HG02588 (cell line): ENCODE measurements around the gene NUP42.
"Not testable (repeated sequence)": the region's sequence is repeated elsewhere in the genome, so short reads cannot be mapped to it uniquely, and the experiment has no call there.

ENCODE experiments used
- ATAC-seq: cut with Tn5 transposase; IDR thresholded peaks from one replicate; pipeline ENCODE4 v1.9.1; 2021; ENCODE audit warnings: mild to moderate bottlenecking, moderate library complexity; ENCODE audit not compliant: unreplicated experiment

Gene NUP42

DNA sequence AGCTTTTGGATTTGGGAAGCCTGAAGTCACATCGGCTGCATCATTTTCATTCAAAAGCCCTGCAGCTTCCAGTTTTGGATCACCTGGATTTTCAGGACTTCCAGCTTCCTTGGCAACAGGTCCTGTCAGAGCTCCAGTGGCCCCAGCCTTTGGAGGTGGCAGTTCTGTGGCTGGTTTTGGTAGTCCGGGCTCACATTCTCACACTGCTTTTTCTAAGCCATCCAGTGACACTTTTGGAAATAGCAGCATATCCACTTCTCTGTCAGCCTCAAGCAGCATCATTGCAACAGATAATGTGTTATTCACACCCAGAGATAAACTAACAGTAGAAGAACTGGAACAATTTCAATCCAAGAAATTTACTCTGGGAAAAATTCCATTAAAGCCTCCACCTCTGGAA lies 18.5 kb downstream of the NUP42 start:
- no peak for ATAC-seq

DNA sequence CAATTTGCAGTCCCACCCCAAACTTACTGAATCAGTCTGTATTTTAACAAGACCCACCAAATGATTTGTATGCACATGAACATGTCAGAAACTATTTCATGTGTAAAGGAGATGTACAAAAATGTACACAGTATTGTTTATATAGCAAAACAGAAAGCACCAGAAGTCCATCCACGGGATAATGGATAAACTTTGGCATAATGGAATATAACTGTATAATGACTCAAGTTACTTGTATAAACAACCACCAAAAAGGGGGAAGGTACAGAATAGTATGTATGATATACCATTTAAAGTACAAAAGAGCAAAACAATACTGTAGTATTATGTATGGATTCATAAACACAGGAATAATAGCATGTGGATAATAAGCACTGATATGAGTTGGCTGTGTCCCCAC lies 22.4 kb downstream of the NUP42 start:
- no peak for ATAC-seq

DNA sequence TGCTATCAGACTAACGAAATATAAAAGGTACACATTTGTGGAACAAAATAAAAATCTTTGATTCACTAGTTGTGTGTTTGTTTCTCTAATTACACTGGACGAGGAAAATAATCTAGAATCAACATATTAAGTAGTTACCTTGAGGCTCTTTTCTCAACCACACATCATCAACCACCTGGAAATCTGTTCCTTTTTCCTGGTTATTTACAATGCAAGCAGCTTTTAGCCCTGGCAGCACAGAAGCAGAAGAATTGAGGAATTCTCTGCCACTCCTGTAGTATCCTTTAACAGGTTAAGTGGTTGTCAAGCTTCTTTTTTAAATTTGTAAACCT lies 23.7 kb downstream of the NUP42 start:
- no peak for ATAC-seq

DNA sequence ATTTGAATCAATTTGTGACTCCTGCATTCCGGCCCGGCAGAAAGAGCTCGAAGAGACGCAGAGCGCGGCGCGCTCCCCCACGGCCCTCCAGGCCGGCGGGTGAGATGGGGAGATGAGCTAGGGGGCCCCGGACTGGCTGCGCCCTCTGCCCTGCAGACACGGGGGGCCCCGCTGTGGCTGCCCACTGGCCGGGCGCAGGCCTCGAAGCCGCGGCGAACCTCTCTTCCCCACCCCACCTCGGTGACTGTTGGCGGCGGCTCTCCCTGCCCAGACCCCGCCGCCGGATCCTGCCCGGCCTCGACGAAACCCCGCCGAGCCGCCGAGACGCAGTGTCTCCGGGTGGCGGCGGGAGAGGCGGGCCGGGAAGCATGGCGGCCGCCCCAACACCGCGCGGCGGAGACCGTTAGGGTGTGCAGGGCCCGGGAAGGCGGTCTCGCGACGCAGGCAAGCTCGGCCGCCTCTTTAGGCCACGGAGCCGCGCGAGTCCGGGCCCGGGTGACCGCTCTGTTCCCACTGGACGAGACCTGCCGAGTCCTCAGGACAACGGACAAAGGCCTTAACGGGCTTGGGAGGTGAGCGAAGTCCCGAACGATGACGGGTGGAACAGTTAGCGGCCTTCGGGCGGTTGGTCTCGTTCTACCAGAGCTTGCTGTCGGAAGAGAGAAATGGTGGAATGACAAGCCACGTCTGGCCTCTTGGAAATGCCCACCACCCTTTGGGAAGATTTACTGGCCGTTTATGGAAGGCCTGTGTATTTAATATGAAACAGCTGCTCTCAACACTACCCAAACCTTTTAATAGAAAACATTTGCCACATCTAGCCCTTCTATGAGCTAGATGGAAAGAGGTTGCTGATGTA lies 24.3 kb downstream of the NUP42 start:
- ATAC-seq, result no peak

DNA sequence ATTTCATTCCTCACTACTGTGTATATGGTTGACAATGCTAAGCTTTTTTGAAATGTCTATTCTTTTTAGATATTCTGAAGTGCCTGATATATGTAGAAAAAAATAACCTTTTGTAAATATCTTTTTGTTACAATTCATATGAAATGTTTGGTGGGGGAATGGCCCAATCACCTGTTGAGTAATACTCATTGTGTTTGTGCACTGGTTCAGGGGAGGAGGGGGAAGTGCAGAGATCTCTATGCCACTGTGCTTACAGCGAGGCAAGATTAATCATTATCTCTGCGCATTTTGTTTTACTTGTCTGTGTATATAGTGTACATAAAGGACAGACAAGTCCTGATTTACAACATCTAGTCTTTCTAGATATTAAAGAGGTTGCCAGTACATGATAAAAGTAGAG lies 25.2 kb downstream of the NUP42 start:
- no peak for ATAC-seq

DNA sequence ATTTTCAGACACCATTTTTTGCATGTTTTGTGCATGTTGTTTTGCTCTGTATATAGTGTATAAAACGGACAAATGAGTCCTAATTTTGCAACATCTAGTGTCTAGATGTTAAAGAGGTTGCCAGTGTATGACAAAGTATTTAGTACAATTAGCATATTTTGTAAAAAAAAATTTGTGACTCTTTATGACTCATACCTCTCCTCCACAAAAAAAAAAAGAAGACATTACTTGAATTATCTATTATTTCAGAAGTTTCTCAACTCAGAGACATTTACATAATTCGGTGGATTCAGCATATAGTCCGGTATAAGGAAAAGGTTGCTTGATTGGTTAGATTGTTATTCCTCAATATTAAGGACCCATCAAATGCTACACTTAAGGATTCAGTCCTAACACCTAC lies 26.0 kb downstream of the NUP42 start:
- no peak for ATAC-seq

DNA sequence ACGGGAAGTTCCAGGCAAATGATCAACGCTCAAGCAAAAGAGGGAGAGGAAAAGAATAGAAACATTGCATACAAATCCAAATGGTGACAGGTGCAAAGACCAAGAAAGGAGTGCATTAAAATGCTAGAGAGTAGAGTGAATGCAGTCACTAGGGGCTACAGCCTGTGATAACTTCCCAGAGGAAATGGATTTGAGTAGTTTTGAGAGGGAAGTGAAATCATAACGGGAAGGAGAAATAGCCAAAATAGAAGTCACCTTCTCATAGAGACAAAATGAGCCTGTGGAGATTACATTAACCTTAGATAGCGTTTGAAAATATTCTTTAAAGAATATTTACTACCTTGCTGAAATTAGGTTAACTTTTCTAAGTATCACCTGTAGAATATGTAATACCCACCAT lies 26.5 kb downstream of the NUP42 start:
- no peak for ATAC-seq

DNA sequence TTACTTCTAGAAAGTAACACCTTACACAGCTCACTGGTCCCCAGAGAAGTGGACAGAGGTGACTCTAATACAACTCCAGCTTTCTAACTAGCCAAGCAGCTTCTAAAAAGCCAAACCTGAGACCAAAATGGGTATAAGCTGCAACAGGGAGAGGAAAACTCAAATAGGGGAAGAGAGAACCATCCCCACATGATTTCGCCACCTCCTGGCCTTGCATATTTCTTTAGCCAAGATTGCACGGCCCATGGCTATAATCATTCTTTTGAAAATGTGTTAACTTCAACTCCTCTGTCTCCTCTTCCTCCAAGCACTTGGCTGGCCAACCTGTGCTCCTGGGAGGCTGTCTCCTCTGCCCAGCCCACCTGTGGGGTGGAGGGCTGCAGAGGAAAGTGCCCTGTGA lies 28.7 kb downstream of the NUP42 start:
- no peak for ATAC-seq

DNA sequence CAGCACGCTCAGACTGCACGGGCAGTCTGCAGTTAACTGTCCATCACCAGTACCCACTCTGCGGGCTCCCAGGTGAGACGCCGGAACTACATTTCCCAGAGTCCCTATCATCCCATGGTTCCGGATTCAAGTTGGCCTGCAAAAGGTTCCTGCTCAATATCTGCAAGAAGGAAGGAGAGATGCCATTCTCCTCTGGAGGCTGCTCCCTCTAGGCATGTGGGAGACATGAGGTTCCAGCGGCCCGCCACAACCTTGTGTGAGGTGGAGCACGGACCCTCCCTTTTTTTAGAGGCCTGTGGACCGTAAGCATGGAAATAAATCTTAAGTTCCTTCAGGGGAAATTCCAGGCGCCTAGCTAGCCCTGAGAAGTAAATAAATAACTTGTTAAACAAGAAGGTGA lies 29.7 kb downstream of the NUP42 start:
- no peak for ATAC-seq

DNA sequence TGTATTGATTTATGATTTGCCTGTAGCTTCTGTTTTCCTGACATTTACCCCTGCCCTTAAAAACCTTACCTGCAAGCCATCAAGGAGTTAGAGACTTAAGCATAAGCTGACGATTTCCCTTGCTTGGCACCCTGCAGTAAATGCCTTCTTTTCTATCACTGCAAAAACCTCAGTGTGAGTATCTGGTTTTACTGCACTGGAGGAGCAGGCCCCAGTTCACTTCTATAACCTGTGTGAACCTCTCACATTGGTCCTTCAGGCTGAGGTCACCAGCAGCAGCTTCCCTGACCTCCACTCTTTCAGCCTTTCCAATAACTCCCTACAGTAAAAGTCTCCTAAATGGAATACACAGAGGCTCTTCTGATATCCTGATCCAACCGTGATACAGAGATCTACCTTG lies 30.5 kb downstream of the NUP42 start:
- ATAC-seq, result no peak

DNA sequence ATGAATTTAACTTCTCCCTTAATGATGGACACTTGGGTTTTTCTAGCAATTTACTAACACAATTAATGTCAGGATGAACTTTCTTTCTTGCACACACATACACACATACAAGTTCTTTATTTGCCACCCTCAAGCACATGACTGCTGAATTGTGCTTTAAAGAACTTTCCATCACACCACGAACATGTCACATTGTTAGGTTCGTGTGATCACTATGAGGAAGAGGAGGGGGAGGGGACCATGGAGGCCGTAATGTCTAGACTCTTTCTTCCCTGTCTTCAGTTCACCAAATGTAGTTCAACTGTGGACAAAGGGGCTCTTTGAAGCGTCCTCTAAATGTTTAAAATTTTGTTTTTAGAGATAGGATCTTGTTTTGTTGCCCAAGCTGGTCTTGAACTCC lies 31.0 kb downstream of the NUP42 start:
- no peak for ATAC-seq

DNA sequence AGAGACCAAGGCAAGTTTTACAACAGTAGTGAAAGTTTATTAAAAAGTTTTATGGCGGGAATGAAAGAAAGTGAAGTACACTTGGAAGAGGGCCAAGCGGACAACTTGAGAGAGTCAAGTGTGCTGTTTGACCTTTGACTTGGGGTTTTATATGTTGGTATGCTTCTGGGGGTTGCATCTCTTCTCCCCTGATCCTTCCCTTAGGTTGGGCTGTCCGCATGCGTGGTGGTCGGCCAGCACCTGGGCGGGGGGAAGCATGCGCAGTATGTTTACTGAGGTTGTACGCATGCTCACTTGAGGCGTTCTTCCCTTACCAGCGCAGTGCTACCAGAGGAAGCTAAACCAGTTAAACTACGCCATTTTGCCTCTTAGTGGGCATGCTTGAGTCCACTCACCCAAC lies 31.9 kb downstream of the NUP42 start:
- ATAC-seq, result no peak

DNA sequence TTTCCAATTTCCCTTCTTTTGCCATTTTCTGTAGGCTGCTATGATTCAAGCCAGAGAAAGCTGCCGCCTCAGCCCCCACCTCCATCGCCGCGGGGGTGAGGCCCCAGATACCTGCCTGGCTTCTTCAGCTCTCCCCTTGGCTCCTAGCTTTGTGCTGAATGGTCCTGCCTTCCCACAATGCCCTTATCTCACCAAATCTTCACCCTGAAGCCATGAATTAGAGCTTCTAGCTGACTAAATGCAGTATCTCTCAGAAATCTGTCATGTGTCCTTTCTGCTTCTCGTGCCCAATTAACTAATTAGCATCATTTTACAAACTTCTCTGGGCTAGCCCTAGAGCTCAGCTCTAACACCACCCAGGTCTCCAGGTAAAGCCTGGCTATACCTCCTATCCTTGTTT lies 32.6 kb downstream of the NUP42 start:
- no peak for ATAC-seq

DNA sequence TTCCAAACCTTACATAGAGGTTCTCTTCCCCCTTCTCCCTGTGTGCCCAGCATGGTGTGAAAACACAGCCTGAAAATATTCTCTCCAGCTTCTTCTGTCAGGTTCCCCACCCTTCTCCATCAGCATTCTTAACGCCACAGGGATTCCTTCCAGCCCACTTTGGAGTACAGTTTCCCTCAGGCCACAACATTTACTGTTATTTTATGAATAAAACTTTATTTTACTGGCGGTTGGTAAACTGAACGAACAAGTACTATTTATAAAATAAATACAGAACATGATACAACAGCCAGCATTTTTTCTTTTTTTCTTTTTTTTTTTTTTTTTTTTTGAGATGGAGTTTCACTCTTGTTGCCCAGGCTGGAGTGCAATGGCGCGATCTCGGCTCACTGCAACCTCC lies 33.1 kb downstream of the NUP42 start:
- no peak for ATAC-seq

DNA sequence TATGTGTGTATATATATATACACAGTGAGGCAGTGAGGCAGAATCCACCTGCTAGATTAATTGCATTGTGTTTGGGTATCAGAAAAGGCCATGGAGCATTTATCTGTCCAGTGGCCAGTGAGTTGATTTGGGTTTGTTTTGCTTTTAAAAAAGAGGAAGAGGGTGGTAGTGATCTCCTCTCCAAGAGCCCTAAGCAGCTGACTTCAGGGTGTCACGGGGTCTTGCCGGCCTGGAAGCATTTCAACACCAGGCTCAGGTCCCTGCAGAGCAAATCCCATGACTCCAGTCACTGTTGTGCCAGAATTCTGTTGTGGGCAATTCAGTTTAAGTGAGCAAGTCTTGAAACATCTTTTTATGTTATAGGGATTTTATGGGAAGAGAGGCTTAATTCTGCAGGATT lies 34.2 kb downstream of the NUP42 start:
- no peak for ATAC-seq

DNA sequence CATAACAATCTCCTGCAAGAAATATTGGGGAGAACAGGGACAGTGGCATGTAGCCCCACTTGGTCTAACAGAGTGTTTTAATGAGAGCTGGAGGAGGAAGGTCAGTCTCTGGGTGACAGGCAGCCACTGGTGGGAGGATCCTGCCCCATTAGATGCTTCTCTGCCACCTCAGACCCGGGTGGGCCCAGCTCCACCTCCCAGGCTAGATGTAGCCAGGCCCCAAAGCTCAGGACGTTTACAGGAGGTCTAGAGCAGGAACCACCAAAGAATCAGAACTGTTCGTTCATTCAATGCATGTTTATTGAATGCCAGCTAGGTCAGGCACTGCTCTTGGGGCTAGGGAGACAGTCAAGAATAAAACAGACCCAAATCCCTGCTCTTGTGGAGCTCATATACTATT lies 36.3 kb downstream of the NUP42 start:
- ATAC-seq, result no peak

DNA sequence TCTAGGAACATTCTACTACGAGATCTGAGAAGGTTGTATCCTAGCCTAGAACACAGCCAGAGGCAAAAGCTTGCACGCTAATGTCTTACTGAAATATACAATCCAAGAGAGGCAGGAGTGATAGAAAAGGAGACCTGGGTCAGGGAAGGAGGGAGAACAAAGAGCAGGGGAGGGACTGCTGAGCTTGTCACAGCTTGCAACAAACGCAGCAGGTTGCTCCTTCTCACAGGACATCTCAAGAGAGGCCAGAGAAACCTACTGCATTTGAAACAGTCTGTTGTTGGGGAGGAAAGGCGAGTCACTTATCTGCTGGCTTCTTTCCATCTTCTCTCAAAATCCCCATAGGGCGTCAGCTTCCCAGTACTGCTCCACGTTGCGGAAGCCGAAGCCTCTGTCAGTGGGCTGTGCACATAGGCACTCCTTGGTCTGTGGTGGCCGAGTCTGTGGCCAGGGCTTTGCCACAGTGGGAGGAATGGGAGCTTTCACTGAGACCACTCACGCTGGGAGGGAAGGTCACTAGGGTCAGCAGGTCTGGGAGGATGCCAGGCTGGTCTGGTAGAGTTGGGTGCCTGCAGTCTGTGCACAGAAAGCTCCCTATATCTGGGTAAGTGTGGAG lies 39.0 kb downstream of the NUP42 start:
- no peak for ATAC-seq

DNA sequence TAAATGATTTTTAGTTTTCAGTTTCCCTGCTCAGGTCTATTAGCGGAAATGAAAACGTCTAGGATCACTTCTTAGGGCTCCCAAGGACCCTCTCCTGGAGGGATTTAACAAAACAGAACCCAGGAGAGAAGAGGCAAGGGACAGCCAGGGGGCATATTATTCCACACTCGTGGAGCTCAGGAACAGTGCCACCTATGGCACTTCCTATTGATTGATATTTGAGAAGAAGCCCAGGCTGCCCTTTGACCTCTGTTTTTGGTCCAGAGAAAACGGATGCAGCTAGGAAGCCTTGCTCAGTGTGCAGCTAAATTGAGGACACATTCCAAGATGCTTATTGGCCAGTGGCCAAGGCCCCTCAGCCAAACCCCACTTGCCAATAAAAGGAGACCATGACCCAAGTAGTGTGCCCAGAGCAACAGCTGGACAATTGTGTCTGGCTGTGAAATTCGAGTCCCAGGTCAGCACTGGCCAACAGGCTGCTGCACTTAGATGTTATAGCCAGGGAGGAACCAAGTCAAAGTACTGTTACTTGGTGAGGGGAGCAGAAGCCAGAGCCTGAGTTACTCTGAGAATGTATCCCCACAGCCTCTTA lies 40.7 kb downstream of the NUP42 start:
- no peak for ATAC-seq

DNA sequence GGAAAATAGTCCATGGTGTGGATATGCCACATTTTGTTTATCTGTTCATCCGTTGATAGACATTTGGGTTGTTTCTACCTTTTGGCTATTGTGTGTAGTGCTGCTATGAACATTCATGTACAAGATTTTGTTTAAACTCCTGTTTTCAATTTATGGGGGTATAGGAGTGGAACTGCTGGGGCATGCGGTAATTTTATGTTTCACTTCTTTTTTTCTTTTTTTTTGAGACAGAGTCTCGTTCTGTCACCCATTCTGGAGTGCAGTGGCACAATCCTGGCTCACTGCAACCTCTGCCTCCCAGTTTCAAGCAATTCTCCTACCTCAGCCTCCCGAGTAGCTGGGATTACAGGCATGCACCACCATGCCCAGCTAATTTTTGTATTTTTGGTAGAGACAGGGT lies 42.5 kb downstream of the NUP42 start:
- not testable (repeated sequence) for ATAC-seq

DNA sequence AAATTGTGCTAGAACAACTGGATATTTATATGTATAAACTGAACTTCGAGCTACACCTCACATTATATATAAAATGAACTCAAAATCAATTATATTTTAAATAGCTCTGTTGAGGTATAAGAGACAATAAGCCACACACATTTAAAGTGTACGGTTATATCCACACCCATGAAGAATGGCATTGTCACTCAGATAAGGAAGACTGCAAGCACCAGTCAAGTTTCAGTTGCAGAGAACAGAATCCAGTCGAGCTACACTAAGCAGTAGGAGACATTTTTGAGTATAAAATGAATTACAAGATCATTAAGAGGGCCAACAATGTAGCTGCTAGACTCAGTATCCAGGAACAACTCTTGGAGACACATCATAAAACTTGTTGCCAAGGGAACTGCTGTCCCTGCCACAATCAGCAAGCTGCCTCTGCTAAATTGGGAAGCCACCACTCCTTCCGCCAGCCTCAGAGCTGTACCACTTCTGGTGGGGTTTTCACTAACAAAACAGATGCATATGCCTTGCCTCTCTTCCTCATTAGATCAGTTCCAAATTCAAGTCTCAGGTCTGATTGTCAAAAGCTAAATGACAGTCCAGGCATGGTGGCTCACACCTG lies 45.1 kb downstream of the NUP42 start:
- no peak for ATAC-seq

DNA sequence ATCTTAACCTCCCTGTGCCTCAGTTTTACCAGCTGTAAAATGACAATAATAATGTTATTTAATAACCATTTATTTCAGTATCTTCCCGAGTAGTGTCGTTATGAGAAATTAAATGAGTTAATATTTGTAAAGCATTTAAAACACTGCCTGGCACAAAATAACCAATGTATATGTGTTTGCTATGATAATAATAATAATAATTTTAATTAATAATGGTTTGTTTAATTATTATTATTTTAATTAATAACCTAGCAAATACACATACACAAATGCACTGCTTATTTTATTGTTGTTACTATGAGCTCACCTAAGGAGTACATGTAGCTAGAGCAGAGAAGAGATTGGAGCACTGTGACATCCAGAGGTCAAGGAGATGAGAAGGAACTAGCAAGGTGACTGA lies 46.6 kb downstream of the NUP42 start:
- ATAC-seq, result no peak

DNA sequence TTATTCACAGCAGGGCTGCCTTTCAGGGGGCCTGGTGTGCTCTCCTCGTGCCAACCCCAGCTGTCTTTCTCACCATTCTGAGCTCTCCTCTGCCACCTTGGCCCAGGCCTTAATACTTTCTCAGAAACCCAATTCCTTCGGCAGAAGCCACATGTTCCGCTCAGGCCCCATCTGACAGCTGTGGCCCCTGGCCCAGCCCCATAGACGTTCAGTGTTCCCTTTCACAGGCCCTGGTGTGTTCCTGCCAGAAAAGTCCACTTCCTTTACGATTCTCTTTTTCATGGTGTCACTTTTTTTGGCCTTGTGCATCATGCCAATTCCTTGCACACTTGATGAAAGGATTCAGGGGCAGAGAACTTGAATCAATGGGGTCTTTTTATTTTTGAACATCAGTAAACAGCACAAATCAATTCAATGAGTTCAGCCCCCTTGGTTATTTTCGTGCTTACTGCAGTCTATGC lies 48.8 kb downstream of the NUP42 start:
- no peak for ATAC-seq
